H9 (cell line): Measurements from ENCODE around the gene KIF24. TPM values are rescaled to one million over a fixed set of nuclear protein-coding genes. Genes with fewer than 3 reads are reported as not detected.

Source experiments
- DNase-seq: peaks from one replicate; pipeline ENCODE4 v3.0.0-alpha.2; 2017
- H2AFZ ChIP-seq: one replicate; pipeline ENCODE4 v1.6.1; 2013; ENCODE audit warnings: mild to moderate bottlenecking, low read length, control low read depth, moderate library complexity
- H2AK5ac ChIP-seq: 2 replicates; pipeline ENCODE4 v1.6.1; 2013; ENCODE audit warnings: low read length, control low read depth, mixed read lengths; ENCODE audit not compliant: insufficient read length
- H2BK120ac ChIP-seq: one replicate; pipeline ENCODE4 v1.6.1; 2013; ENCODE audit warnings: low read depth, mild to moderate bottlenecking, low read length, control low read depth, inconsistent platforms; ENCODE audit not compliant: poor library complexity, severe bottlenecking
- H2BK12ac ChIP-seq: 2 replicates; pipeline ENCODE4 v1.6.1; 2013; ENCODE audit warnings: low read length, control low read depth, mixed read lengths, low read depth; ENCODE audit not compliant: insufficient read length
- H2BK15ac ChIP-seq: 2 replicates; pipeline ENCODE4 v1.6.1; 2013; ENCODE audit warnings: low read depth, low read length, control low read depth
- H2BK20ac ChIP-seq: one replicate; pipeline ENCODE4 v1.6.1; 2013; ENCODE audit warnings: low read depth, mild to moderate bottlenecking, low read length, control low read depth, inconsistent platforms; ENCODE audit not compliant: poor library complexity, severe bottlenecking
- H2BK5ac ChIP-seq: 2 replicates; pipeline ENCODE4 v1.6.1; 2013; ENCODE audit warnings: low read length, control low read depth, mixed read lengths; ENCODE audit not compliant: insufficient read length
- H3K14ac ChIP-seq: 2 replicates; pipeline ENCODE4 v1.6.1; 2013; ENCODE audit warnings: low read length, control low read depth; ENCODE audit not compliant: insufficient read depth
- H3K18ac ChIP-seq: 2 replicates; pipeline ENCODE4 v1.6.1; 2013; ENCODE audit warnings: low read depth, mild to moderate bottlenecking, mixed read lengths, low read length, control low read depth; ENCODE audit not compliant: insufficient read length
- H3K23ac ChIP-seq: 2 replicates; pipeline ENCODE4 v1.6.1; 2013; ENCODE audit warnings: low read length, control low read depth, mixed read lengths, low read depth; ENCODE audit not compliant: insufficient read length
- H3K23me2 ChIP-seq: 2 replicates; pipeline ENCODE4 v1.6.1; 2013; ENCODE audit warnings: low read depth, mild to moderate bottlenecking, mixed read lengths, low read length, control low read depth; ENCODE audit not compliant: insufficient read length, poor library complexity, severe bottlenecking
- H3K27ac ChIP-seq: 2 replicates; pipeline ENCODE4 v1.5.1; 2013; ENCODE audit warnings: low read length, control low read depth, mixed read lengths, low read depth; ENCODE audit not compliant: insufficient read length
- H3K27me3 ChIP-seq: 2 replicates; pipeline ENCODE4 v1.6.1; 2013; ENCODE audit warnings: low read length, control low read depth, inconsistent platforms; ENCODE audit not compliant: insufficient read depth
- H3K4ac ChIP-seq: 2 replicates; pipeline ENCODE4 v1.6.1; 2013; ENCODE audit warnings: low read depth, mild to moderate bottlenecking, control low read depth, inconsistent platforms, low read length, moderate library complexity
- H3K4me1 ChIP-seq: 2 replicates; pipeline ENCODE4 v1.6.1; 2013; ENCODE audit warnings: low read length, control low read depth, inconsistent platforms; ENCODE audit not compliant: insufficient read depth
- H3K4me2 ChIP-seq: 2 replicates; pipeline ENCODE4 v1.6.1; 2013; ENCODE audit warnings: low read length, control low read depth, mixed read lengths; ENCODE audit not compliant: insufficient read length, insufficient read depth
- H3K56ac ChIP-seq: 2 replicates; pipeline ENCODE4 v1.6.1; 2013; ENCODE audit warnings: low read depth, mild to moderate bottlenecking, mixed read lengths, low read length, control low read depth; ENCODE audit not compliant: insufficient read length
- H3K79me1 ChIP-seq: 2 replicates; pipeline ENCODE4 v1.6.1; 2013; ENCODE audit warnings: low read depth, mild to moderate bottlenecking, moderate library complexity, low read length, control low read depth, inconsistent platforms; ENCODE audit not compliant: insufficient read depth, poor library complexity, severe bottlenecking
- H3K79me2 ChIP-seq: 2 replicates; pipeline ENCODE4 v1.6.1; 2013; ENCODE audit warnings: low read length, control low read depth, inconsistent platforms; ENCODE audit not compliant: insufficient read depth
- H3K9ac ChIP-seq: 2 replicates; pipeline ENCODE4 v1.6.1; 2013; ENCODE audit warnings: low read length, control low read depth, mixed read lengths; ENCODE audit not compliant: insufficient read length; ENCODE audit errors: extremely low read depth
- H3K9me3 ChIP-seq: one replicate; pipeline ENCODE4 v1.6.1; 2013; ENCODE audit warnings: low read depth, low read length, inconsistent platforms; ENCODE audit not compliant: control insufficient read depth
- H3T11ph ChIP-seq: one replicate; pipeline ENCODE4 v1.6.1; 2013; ENCODE audit warnings: mild to moderate bottlenecking, low read length, control low read depth, inconsistent platforms
- H4K20me1 ChIP-seq: one replicate; pipeline ENCODE4 v1.6.1; 2013; ENCODE audit not compliant: control insufficient read depth, insufficient read length, insufficient read depth
- H4K5ac ChIP-seq: 2 replicates; pipeline ENCODE4 v1.6.1; 2013; ENCODE audit warnings: low read depth, mild to moderate bottlenecking, mixed read lengths, low read length, control low read depth; ENCODE audit not compliant: insufficient read length
- H4K8ac ChIP-seq: replicated peaks from 2 replicates; pipeline ENCODE4 v1.6.1; 2013; ENCODE audit warnings: low read length, control low read depth, mixed read lengths, low read depth; ENCODE audit not compliant: insufficient read length
- H4K91ac ChIP-seq: 2 replicates; pipeline ENCODE4 v1.6.1; 2013; ENCODE audit warnings: low read depth, mild to moderate bottlenecking, moderate library complexity, mixed read lengths, low read length, control low read depth; ENCODE audit not compliant: insufficient read length
- H3K27ac Mint-ChIP-seq, 3 experiments: 2 replicates in 2 of 3; 3 replicates in 1 of 3; pipeline ENCODE4 v1.8.0; 2020 to 2021; ENCODE audit warnings: mixed read lengths in 3 of 3, mild to moderate bottlenecking in 1 of 3, moderate library complexity in 1 of 3
- H3K27me3 Mint-ChIP-seq: 2 replicates; pipeline ENCODE4 v1.8.0; 2021; ENCODE audit warnings: low read depth, mild to moderate bottlenecking, moderate library complexity, mixed read lengths
- H3K36me3 Mint-ChIP-seq, 3 experiments: 2 replicates in 2 of 3; 3 replicates in 1 of 3; pipeline ENCODE4 v1.8.0; 2020 to 2021; ENCODE audit warnings: low read depth in 3 of 3, mixed read lengths in 3 of 3; ENCODE audit not compliant: insufficient read depth in 1 of 3
- H3K4me1 Mint-ChIP-seq, 2 experiments: 2 replicates each; pipeline ENCODE4 v1.8.0; 2020; ENCODE audit warnings: mixed read lengths in 2 of 2
- H3K4me3 Mint-ChIP-seq, 2 experiments: 2 replicates in 1 of 2; 3 replicates in 1 of 2; pipeline ENCODE4 v1.8.0; 2020 to 2021; ENCODE audit warnings: mild to moderate bottlenecking in 2 of 2, mixed read lengths in 2 of 2, moderate library complexity in 1 of 2
- H3K9me3 Mint-ChIP-seq, 2 experiments: 2 replicates in 1 of 2; 3 replicates in 1 of 2; pipeline ENCODE4 v1.8.0; 2020; ENCODE audit warnings: mild to moderate bottlenecking in 2 of 2, mixed read lengths in 2 of 2, moderate library complexity in 1 of 2
- CTCF ChIP-seq: fragments of 200-600 bp; sonication (generic); conservative IDR thresholded peaks from 3 replicates; pipeline ENCODE4 v1.8.0; 2021; ENCODE audit warnings: antibody characterized with exemption, mild to moderate bottlenecking
- WGBS: extraction: QIAGEN DNeasy Blood & Tissue Kit; methylation state at CpG from one replicate; pipeline ENCODE4 v1.1.7; 2013; ENCODE audit warnings: missing lambda C conversion rate, low lambda C conversion rate, mixed read lengths; ENCODE audit not compliant: insufficient read length; ENCODE audit errors: extremely low coverage; 5-methylcytosine and 5-hydroxymethylcytosine counted together
- total RNA-seq: library from RNA; stranded (reverse); gene quantifications from 2 replicates; pipeline ENCODE4 v1.2.1, GENCODE V29; 2021

Gene KIF24
- total RNA-seq, 1 experiment from 2014 or later: 4.0 TPM

DNA sequence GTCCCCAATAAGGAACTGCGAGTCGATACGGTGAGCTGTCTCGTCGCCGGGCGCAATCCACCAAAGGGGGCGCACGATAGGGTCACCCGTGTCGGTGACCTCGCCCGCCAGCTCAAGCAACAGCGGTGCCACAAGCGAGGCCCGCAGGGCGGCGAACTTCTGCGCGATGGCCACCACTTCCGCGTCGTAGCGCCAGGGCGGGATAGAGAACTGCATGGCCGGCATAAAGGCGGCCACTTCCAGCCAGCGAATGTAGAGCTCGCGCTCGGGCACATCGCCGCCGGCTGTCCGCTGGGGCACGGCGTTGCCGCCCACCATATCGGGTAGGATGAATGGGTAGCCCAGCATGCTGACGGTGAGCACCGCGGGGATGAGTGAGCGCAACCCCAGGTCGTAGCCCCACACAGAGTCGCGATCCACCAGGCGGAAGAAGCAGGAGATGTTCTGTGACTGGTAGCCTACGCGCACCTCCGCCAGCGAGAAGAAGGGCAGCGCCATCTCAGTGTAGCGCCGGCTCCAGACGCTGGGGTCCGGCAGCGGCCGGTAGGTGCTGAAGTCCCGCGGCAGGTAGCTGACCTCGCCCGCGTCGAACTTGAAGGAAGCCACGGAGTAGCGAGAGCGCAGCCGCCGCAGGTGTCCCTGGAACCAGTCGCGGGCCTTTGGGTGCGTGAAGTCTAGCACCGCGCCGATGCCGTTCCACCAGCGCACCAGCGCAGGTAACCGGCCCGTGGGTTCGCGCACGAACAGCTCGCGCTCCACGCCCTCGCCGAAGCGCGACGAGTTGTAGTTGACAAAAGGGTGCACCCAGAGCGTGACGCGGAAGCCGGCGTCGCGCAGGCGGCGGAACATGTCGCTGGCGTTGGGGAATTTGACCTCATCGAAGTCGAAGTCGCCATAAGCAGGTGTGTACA, 42.2 kb upstream of the KIF24 start:
- H3K36me3 Mint-ChIP-seq: peaks cover 44 to 46% (median 45%) of the 10 kb centered on the region in 3 experiments
- H3K27ac ChIP-seq: no peak overlapping the region

More for the DNA sequence above, 42.2 kb upstream of the KIF24 start:
- H3K27me3 Mint-ChIP-seq: peaks cover 3% of the 10 kb centered on the region
- no peak overlapping the region for H2BK15ac ChIP-seq
- H4K20me1 ChIP-seq: no peaks in the 10 kb centered on the region
- no peak overlapping the region for H3K27ac Mint-ChIP-seq
- H3K4me1 Mint-ChIP-seq: peaks cover 15 to 19% of the 10 kb centered on the region in 2 experiments
- no peak overlapping the region for H3K56ac ChIP-seq
- H2AK5ac ChIP-seq: no peak overlapping the region
- H3K23me2 ChIP-seq: peaks cover 4% of the 10 kb centered on the region
- H2BK120ac ChIP-seq: no peak overlapping the region
- H3K4me1 ChIP-seq: 0 out of 2 replicates have a peak, but pooled peaks cover 4% of the 10 kb centered on the region
- H3K79me2 ChIP-seq: no peaks in the 10 kb centered on the region
- no peak overlapping the region for H3K4me2 ChIP-seq
- no peak overlapping the region for H2BK20ac ChIP-seq
- H3K9ac ChIP-seq: no peak overlapping the region
- peaks cover 7 to 22% of the 10 kb centered on the region in 2 experiments; a peak in 4 of 5 replicates for H3K9me3 Mint-ChIP-seq
- H2BK12ac ChIP-seq: no peak overlapping the region
- DNase-seq: no peak
- H4K8ac ChIP-seq: no peak overlapping the region
- H3K14ac ChIP-seq: no peak overlapping the region
- no peak overlapping the region for H3T11ph ChIP-seq
- H3K23ac ChIP-seq: no peak overlapping the region
- no peak for TF ChIP-seq CTCF
- H4K5ac ChIP-seq: no peak overlapping the region
- H3K4ac ChIP-seq: no peak overlapping the region
- H3K27me3 ChIP-seq: no peaks in the 10 kb centered on the region
- no CpG with 5 or more reads among the region's 105 CpGs for WGBS
- no peak overlapping the region for H2BK5ac ChIP-seq
- no peak overlapping the region for H4K91ac ChIP-seq
- H3K18ac ChIP-seq: no peak overlapping the region
- no peaks in the 10 kb centered on the region for H3K9me3 ChIP-seq
- H3K79me1 ChIP-seq: no peaks in the 10 kb centered on the region
- no peak overlapping the region for H3K4me3 Mint-ChIP-seq
- H2AFZ ChIP-seq: no peak overlapping the region
